ENCODE measurements around the gene HEPN1. TPM values are rescaled to one million over a fixed set of nuclear protein-coding genes. Genes with fewer than 3 reads are reported as not detected.

The HEPN1 gene
- total RNA-seq, 1 donor from 2014 or later, result not detected

GRCh38 chr11:124944565-124944964, 25.5 kb downstream of the HEPN1 start:
- Histone ChIP-seq H3K4me2 (ENCODE audit: low read length) (no peak overlapping the region), H3K4me1 (ENCODE audit: insufficient read depth, low read length) (no peaks in the 10 kb centered on the region), H3K9ac (ENCODE audit: low read length) (no peak overlapping the region), H3K79me2 (ENCODE audit: insufficient read depth, low read length) (no peaks in the 10 kb centered on the region), H2AFZ (ENCODE audit: low read depth, low read length) (no peak overlapping the region), H3K9me3 (ENCODE audit: insufficient read depth, low read depth, low read length) (no peaks in the 10 kb centered on the region), H3K27me3 (ENCODE audit: insufficient read depth, low read length) (no peaks in the 10 kb centered on the region), H4K20me1 (ENCODE audit: insufficient read depth, low read length) (no peaks in the 10 kb centered on the region), H3K4me3 (ENCODE audit: insufficient read depth, low read depth, low read length) (no peak overlapping the region), H3K36me3 (ENCODE audit: insufficient read depth, low read length) (no peaks in the 10 kb centered on the region), H3K27ac (ENCODE audit: low read depth, low read length) (no peak overlapping the region)
- no peak overlapping the region for H3K4me3 Mint-ChIP-seq (ENCODE audit: unreplicated experiment)
- FAIRE-seq (no peak), DNase-seq (ENCODE audit: low read depth) (no peak)
- no peak overlapping the region for H3K27ac Mint-ChIP-seq (ENCODE audit: unreplicated experiment)
- H3K9me3 Mint-ChIP-seq (ENCODE audit: unreplicated experiment), result no peaks in the 10 kb centered on the region
- TF ChIP-seq CTCF (IDR thresholded peaks at IDR 0.05; ENCODE audit: insufficient read depth, low read depth, low read length) (no peak), EZH2 (IDR thresholded peaks at IDR 0.05; ENCODE audit: insufficient read depth, low read length) (no peak)
- H3K4me1 Mint-ChIP-seq (ENCODE audit: low read depth, unreplicated experiment), result peaks cover 8% of the 10 kb centered on the region
- no peaks in the 10 kb centered on the region for H3K27me3 Mint-ChIP-seq (ENCODE audit: low read depth, unreplicated experiment)
- peaks cover 3% of the 10 kb centered on the region for H3K36me3 Mint-ChIP-seq (ENCODE audit: low read depth, unreplicated experiment)

- Histone ChIP-seq H4K20me1 (ENCODE audit: insufficient read depth, low read length) (no peaks in the 10 kb centered on the region), H3K9me3 (ENCODE audit: insufficient read depth, low read depth, low read length) (no peaks in the 10 kb centered on the region), H3K36me3 (ENCODE audit: insufficient read depth, low read length) (no peaks in the 10 kb centered on the region), H3K4me3 (ENCODE audit: insufficient read depth, low read depth, low read length) (no peak overlapping the region), H2AFZ (ENCODE audit: low read depth, low read length) (no peak overlapping the region), H3K79me2 (ENCODE audit: insufficient read depth, low read length) (no peaks in the 10 kb centered on the region), H3K4me2 (ENCODE audit: low read length) (no peak overlapping the region), H3K4me1 (ENCODE audit: insufficient read depth, low read length) (no peaks in the 10 kb centered on the region), H3K9ac (ENCODE audit: low read length) (no peak overlapping the region), H3K27ac (ENCODE audit: low read depth, low read length) (no peak overlapping the region), H3K27me3 (ENCODE audit: insufficient read depth, low read length) (no peaks in the 10 kb centered on the region)
- H3K9me3 Mint-ChIP-seq (ENCODE audit: unreplicated experiment), result no peaks in the 10 kb centered on the region
- no peak for TF ChIP-seq CTCF (IDR thresholded peaks at IDR 0.05; ENCODE audit: insufficient read depth, low read depth, low read length)
- no peak for TF ChIP-seq EZH2 (IDR thresholded peaks at IDR 0.05; ENCODE audit: insufficient read depth, low read length)
- H3K36me3 Mint-ChIP-seq (ENCODE audit: low read depth, unreplicated experiment), result peaks cover 3% of the 10 kb centered on the region
- peaks cover 8% of the 10 kb centered on the region for H3K4me1 Mint-ChIP-seq (ENCODE audit: low read depth, unreplicated experiment)
- no peak overlapping the region for H3K4me3 Mint-ChIP-seq (ENCODE audit: unreplicated experiment)
- FAIRE-seq (no peak), DNase-seq (ENCODE audit: low read depth) (no peak)
- no peaks in the 10 kb centered on the region for H3K27me3 Mint-ChIP-seq (ENCODE audit: low read depth, unreplicated experiment)
- H3K27ac Mint-ChIP-seq (ENCODE audit: unreplicated experiment), result no peak overlapping the region
These were observed 26.8 kb downstream of the HEPN1 start for GRCh38 chr11:124945826-124946225.

GRCh38 chr11:124946735-124947141, 27.7 kb downstream of the HEPN1 start:
- Mint-ChIP-seq H3K36me3 (ENCODE audit: low read depth, unreplicated experiment) (peaks cover 3% of the 10 kb centered on the region), H3K4me1 (ENCODE audit: low read depth, unreplicated experiment) (peaks cover 8% of the 10 kb centered on the region), H3K4me3 (ENCODE audit: unreplicated experiment) (no peak overlapping the region), H3K27ac (ENCODE audit: unreplicated experiment) (no peak overlapping the region), H3K9me3 (ENCODE audit: unreplicated experiment) (no peaks in the 10 kb centered on the region), H3K27me3 (ENCODE audit: low read depth, unreplicated experiment) (no peaks in the 10 kb centered on the region)
- FAIRE-seq, result no peak
- no peak for TF ChIP-seq CTCF (IDR thresholded peaks at IDR 0.05; ENCODE audit: insufficient read depth, low read depth, low read length)
- TF ChIP-seq EZH2 (IDR thresholded peaks at IDR 0.05; ENCODE audit: insufficient read depth, low read length), result no peak
- Histone ChIP-seq H3K9me3 (ENCODE audit: insufficient read depth, low read depth, low read length) (no peaks in the 10 kb centered on the region), H3K4me3 (ENCODE audit: insufficient read depth, low read depth, low read length) (no peak overlapping the region), H3K36me3 (ENCODE audit: insufficient read depth, low read length) (no peaks in the 10 kb centered on the region), H3K27ac (ENCODE audit: low read depth, low read length) (no peak overlapping the region), H2AFZ (ENCODE audit: low read depth, low read length) (peak overlapping the region; percentile 42), H3K4me2 (ENCODE audit: low read length) (no peak overlapping the region), H3K9ac (ENCODE audit: low read length) (no peak overlapping the region), H3K4me1 (ENCODE audit: insufficient read depth, low read length) (no peaks in the 10 kb centered on the region), H3K79me2 (ENCODE audit: insufficient read depth, low read length) (no peaks in the 10 kb centered on the region), H4K20me1 (ENCODE audit: insufficient read depth, low read length) (no peaks in the 10 kb centered on the region), H3K27me3 (ENCODE audit: insufficient read depth, low read length) (no peaks in the 10 kb centered on the region)
- DNase-seq (ENCODE audit: low read depth), result no peak
